ENCODE measurements around the gene A1BG. TPM values are rescaled to one million over a fixed set of nuclear protein-coding genes. Genes with fewer than 3 reads are reported as not detected.

Gene A1BG
- total RNA-seq, 1 donor from 2014 or later: 7.6 TPM

GRCh38 chr19:58346961-58347929, 6.0 kb downstream of the A1BG start:
- Mint-ChIP-seq H3K36me3 (ENCODE audit: low read depth) (peaks cover 11% of the 10 kb centered on the region), H3K27ac (peak overlapping the region; percentile 86), H3K4me3 (peak overlapping the region; percentile 98), H3K9me3 (no peaks in the 10 kb centered on the region), H3K4me1 (peaks cover 16% of the 10 kb centered on the region), H3K27me3 (no peaks in the 10 kb centered on the region)
- intact Hi-C loops (cut with micrococcal nuclease): loop anchor here (1.0 kb wide), 2 partner anchors 15 to 20 kb away; partner anchors contain the start of gene ZNF497
- peak; percentile 91 for DNase-seq

- Mint-ChIP-seq H3K9me3 (peaks cover 3% of the 10 kb centered on the region), H3K36me3 (ENCODE audit: low read depth) (peaks cover 23% of the 10 kb centered on the region), H3K27me3 (no peaks in the 10 kb centered on the region), H3K4me1 (peaks cover 16% of the 10 kb centered on the region), H3K4me3 (peak overlapping the region; percentile 98), H3K27ac (peak overlapping the region; percentile 21)
- intact Hi-C loops (cut with micrococcal nuclease): no loop called here
- no peak for DNase-seq
These were observed 7.7 kb downstream of the A1BG start for GRCh38 chr19:58345558-58345957.

DNA sequence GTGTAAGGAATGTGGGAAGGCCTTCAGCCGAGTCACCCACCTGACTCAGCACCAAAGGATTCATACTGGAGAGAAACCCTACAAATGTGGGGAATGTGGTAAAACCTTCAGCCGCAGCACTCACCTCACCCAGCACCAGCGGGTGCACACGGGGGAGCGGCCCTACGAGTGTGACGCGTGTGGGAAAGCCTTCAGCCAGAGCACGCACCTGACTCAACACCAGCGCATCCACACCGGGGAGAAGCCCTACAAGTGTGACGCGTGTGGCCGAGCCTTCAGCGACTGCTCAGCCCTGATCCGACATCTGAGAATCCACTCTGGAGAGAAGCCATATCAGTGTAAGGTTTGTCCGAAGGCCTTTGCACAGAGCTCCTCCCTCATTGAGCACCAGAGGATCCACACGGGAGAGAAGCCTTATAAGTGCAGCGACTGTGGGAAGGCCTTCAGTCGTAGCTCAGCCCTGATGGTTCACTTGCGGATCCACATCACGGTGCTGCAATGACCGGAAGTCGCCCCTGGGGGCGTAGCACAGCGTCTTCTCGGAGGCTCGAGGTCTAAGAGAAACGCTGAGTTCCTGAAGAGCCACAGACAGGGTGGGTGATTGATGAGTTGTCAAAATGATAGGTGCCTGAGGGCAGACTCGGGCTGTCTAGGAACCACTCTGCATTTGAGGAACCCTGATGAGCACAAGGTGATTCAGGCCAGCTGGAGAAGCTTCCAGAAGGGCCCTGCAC, 14.3 kb downstream of the A1BG start:
- intact Hi-C loops (cut with micrococcal nuclease): no loop called here
- H3K36me3 Mint-ChIP-seq (ENCODE audit: low read depth): peaks cover 64% of the 10 kb centered on the region

DNA sequence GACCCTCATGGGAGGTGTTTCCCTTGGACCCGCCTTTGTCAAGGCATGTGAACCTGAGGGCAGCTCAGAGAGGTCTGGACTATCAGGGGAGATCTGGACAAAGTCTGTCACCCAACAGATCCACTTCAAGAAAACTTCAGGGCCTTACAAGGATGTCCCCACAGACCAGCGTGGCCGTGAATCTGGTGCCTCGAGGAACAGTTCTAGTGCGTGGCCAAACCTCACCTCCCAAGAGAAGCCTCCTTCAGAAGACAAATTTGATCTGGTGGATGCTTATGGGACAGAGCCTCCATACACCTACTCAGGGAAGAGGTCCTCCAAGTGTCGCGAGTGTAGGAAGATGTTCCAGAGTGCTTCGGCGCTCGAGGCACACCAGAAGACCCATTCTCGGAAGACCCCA, 15.0 kb downstream of the A1BG start:
- Mint-ChIP-seq H3K36me3 (ENCODE audit: low read depth) (peaks cover 64% of the 10 kb centered on the region), H3K4me1 (no peaks in the 10 kb centered on the region), H3K4me3 (no peak overlapping the region), H3K27me3 (no peaks in the 10 kb centered on the region), H3K9me3 (peaks cover 9% of the 10 kb centered on the region), H3K27ac (no peak overlapping the region)
- no peak for DNase-seq
- intact Hi-C loops (cut with micrococcal nuclease): no loop called here

More for the DNA sequence above, 14.3 kb downstream of the A1BG start:
- no peaks in the 10 kb centered on the region for H3K27me3 Mint-ChIP-seq
- peaks cover 9% of the 10 kb centered on the region for H3K9me3 Mint-ChIP-seq
- DNase-seq: no peak
- no peak overlapping the region for H3K27ac Mint-ChIP-seq
- no peaks in the 10 kb centered on the region for H3K4me1 Mint-ChIP-seq
- H3K4me3 Mint-ChIP-seq: no peak overlapping the region

DNA sequence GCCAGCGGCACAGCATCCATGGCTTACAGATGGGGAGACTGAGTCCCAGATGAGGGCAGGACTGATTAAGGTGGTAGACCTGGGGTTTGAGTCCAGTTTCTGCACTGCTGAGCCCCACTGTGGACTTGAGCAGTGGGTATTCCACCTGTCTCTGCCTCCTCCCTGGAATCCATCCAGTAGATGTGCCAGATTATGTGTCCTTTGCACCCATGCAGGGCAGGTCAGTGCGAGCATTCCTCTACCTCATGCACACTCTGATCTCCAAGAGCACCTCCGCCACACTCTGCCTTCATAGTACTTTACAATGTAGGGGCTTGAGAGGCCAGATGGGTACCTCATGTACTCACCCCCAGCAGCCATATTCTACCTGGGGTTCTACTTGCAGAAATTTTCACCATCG, 16.5 kb downstream of the A1BG start:
- Mint-ChIP-seq H3K9me3 (peaks cover 9% of the 10 kb centered on the region), H3K4me1 (no peaks in the 10 kb centered on the region), H3K27me3 (no peaks in the 10 kb centered on the region), H3K4me3 (no peak overlapping the region), H3K27ac (no peak overlapping the region), H3K36me3 (ENCODE audit: low read depth) (peaks cover 62% of the 10 kb centered on the region)
- intact Hi-C loops (cut with micrococcal nuclease): no loop called here
- no peak for DNase-seq

DNA sequence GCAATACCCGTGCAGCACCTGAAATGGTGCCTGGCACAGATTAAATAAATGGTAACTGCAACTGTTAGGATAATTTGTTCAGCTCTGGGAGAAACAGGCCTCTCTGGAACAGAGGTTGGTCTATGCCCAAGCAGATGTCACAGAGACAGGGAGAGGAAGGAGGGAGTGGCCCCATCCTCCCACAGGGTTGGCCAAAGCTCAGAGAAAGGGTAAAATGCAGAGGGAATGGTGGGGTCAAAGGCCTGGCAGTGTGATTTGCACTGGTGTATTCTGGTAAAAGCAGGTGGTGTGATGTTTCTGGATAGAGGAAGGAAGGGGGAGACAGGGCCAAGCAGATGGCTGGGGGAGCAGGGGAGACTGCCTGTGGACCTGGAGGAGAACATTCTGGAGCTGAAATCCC, 17.1 kb downstream of the A1BG start:
- Mint-ChIP-seq H3K36me3 (ENCODE audit: low read depth) (peaks cover 58% of the 10 kb centered on the region), H3K4me1 (no peaks in the 10 kb centered on the region)

DNA sequence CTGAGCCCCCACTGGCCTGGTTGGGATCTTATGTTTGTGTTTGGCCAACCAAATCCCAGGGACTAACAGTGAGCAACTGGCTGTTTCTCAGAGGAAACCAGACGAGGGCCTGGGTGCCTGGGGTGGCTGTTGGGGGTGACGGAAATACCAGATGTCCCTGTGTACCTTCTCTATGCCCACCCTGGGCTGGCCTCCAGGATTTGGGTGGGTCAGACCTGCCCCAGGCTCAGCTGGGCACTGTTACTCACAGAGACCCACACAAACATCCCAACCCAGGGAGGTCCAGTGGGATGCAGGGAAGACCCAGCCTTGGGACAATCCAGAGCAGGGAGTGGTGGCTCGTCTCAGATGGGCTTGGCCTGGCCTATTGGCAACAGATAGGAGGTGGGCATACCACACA, 17.7 kb downstream of the A1BG start:
- H3K4me3 Mint-ChIP-seq: no peak overlapping the region
- H3K27ac Mint-ChIP-seq: no peak overlapping the region
- no peaks in the 10 kb centered on the region for H3K4me1 Mint-ChIP-seq
- peaks cover 53% of the 10 kb centered on the region for H3K36me3 Mint-ChIP-seq (ENCODE audit: low read depth)
- intact Hi-C loops (cut with micrococcal nuclease): no loop called here
- H3K9me3 Mint-ChIP-seq: peaks cover 6% of the 10 kb centered on the region
- no peaks in the 10 kb centered on the region for H3K27me3 Mint-ChIP-seq
- no peak for DNase-seq

More for the DNA sequence above, 17.1 kb downstream of the A1BG start:
- Mint-ChIP-seq H3K27me3 (no peaks in the 10 kb centered on the region), H3K4me3 (no peak overlapping the region), H3K27ac (no peak overlapping the region), H3K9me3 (peaks cover 7% of the 10 kb centered on the region)
- DNase-seq: no peak
- intact Hi-C loops (cut with micrococcal nuclease): no loop called here

GRCh38 chr19:58334691-58335249, 18.5 kb downstream of the A1BG start:
- Mint-ChIP-seq H3K27ac (no peak overlapping the region), H3K4me3 (no peak overlapping the region), H3K4me1 (no peaks in the 10 kb centered on the region), H3K36me3 (ENCODE audit: low read depth) (peaks cover 47% of the 10 kb centered on the region), H3K27me3 (no peaks in the 10 kb centered on the region), H3K9me3 (peaks cover 2% of the 10 kb centered on the region)
- intact Hi-C loops (cut with micrococcal nuclease): no loop called here
- no peak for DNase-seq

- H3K9me3 Mint-ChIP-seq: no peaks in the 10 kb centered on the region
These were observed 20.6 kb downstream of the A1BG start for GRCh38 chr19:58332697-58333096.

GRCh38 chr19:58330458-58330857, 22.8 kb downstream of the A1BG start:
- intact Hi-C loops (cut with micrococcal nuclease): no loop called here
- H3K4me1 Mint-ChIP-seq: peaks cover 5% of the 10 kb centered on the region
- H3K36me3 Mint-ChIP-seq (ENCODE audit: low read depth): peaks cover 11% of the 10 kb centered on the region
- DNase-seq: no peak
- no peaks in the 10 kb centered on the region for H3K27me3 Mint-ChIP-seq
- no peak overlapping the region for H3K4me3 Mint-ChIP-seq
- H3K27ac Mint-ChIP-seq: no peak overlapping the region
- no peaks in the 10 kb centered on the region for H3K9me3 Mint-ChIP-seq

More at GRCh38 chr19:58332697-58333096, 20.6 kb downstream of the A1BG start:
- no peak for DNase-seq
- Mint-ChIP-seq H3K4me3 (no peak overlapping the region), H3K27me3 (no peaks in the 10 kb centered on the region), H3K27ac (no peak overlapping the region), H3K4me1 (peaks cover 5% of the 10 kb centered on the region), H3K36me3 (ENCODE audit: low read depth) (peaks cover 27% of the 10 kb centered on the region)
- intact Hi-C loops (cut with micrococcal nuclease): no loop called here

GRCh38 chr19:58328999-58329398, 24.3 kb downstream of the A1BG start:
- Mint-ChIP-seq H3K4me3 (no peak overlapping the region), H3K27me3 (no peaks in the 10 kb centered on the region), H3K9me3 (no peaks in the 10 kb centered on the region), H3K36me3 (ENCODE audit: low read depth) (peaks cover 2% of the 10 kb centered on the region), H3K4me1 (peaks cover 5% of the 10 kb centered on the region), H3K27ac (no peak overlapping the region)
- no peak for DNase-seq
- intact Hi-C loops (cut with micrococcal nuclease): no loop called here

DNA sequence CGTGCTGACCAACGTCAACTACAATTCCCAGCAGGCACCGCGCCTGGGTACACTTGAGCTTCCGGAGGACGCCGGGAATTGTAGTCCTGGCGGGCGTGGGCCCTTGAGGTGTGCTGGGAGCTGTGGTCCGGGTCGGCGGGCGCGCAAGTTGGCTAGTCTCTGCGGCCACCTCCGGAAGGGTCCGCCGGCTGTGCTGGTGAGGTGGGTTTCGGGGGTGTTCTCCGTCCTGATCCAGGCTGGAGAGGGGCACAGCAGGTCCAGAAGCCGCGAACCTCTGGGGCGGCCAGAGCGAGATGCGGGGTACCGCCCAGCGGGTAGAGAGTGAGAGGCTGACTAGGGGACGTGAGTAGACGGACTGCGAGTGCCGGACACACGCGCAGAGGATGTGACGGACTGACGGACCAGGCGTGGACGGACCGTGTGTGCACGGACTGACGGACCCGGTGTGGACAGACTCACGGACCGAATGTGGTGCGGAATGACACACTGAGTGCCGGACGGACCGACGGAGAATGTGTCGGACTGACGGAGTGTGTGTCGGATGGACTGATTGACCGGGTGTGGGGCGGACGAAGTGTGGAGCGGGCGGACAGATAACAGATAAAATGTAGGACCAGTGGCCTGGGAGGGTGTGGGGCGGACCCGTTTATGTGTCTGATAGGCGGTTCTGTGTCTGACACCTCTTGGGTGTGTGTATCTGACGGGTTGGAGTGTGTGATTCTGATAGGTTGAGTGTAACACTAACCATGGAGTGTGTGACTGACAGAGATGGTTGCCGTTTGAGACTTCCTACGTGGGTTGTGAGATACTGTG, 26.2 kb downstream of the A1BG start, which contains the start of gene ZSCAN22:
TSS of gene ZSCAN22 (plus strand) at position 81 of the 813 bp plus-strand sequence. CDS start 7,809 bp downstream, outside the sequence.
- no peaks in the 10 kb centered on the region for H3K9me3 Mint-ChIP-seq
- peaks cover 5% of the 10 kb centered on the region for H3K4me1 Mint-ChIP-seq
- no peaks in the 10 kb centered on the region for H3K27me3 Mint-ChIP-seq
- H3K4me3 Mint-ChIP-seq: no peak within 1 kb of the TSS
- H3K36me3 Mint-ChIP-seq (ENCODE audit: low read depth): peaks cover 10% of the 10 kb centered on the region
- peak; percentile 97 for DNase-seq
- H3K27ac Mint-ChIP-seq: no peak within 1 kb of the TSS
- intact Hi-C loops (cut with micrococcal nuclease): loop anchor here (1.0 to 2.0 kb wide), 9 partner anchors 20 to 140 kb away; partner anchors contain the start of genes ERVK3-1, ZNF132, ZNF324 and ZNF497

- intact Hi-C loops (cut with micrococcal nuclease): loop anchor here (1.0 to 2.0 kb wide), 3 partner anchors 82 to 140 kb away; partner anchors contain the start of genes ZNF132, ZNF324 and ZNF584
- no peak overlapping the region for H3K4me3 Mint-ChIP-seq
These were observed 26.8 kb downstream of the A1BG start for GRCh38 chr19:58326501-58326913.

More at GRCh38 chr19:58326501-58326913, 26.8 kb downstream of the A1BG start:
- DNase-seq: peak; percentile 61
- H3K27ac Mint-ChIP-seq: no peak overlapping the region
- H3K4me1 Mint-ChIP-seq: peaks cover 5% of the 10 kb centered on the region
- no peaks in the 10 kb centered on the region for H3K9me3 Mint-ChIP-seq
- H3K36me3 Mint-ChIP-seq (ENCODE audit: low read depth): peaks cover 10% of the 10 kb centered on the region
- H3K27me3 Mint-ChIP-seq: no peaks in the 10 kb centered on the region
